SU-DHL-6 (cell line): ENCODE results near the gene ATP2B2.

Experiments used
- EZH2phosphoT487 ChIP-seq: fragments of 200-600 bp; sonication (generic), shearing (Covaris generic); conservative IDR thresholded peaks from 2 replicates; pipeline ENCODE4 v1.6.1; 2018; ENCODE audit warnings: mild to moderate bottlenecking, antibody characterized with exemption, low read length, moderate library complexity, mixed read lengths
- TF ChIP-seq, protein P1 (sequence below): fragments of 200-600 bp; sonication (generic); IDR thresholded peaks from one replicate; pipeline ENCODE4 v1.5.1; 2017; ENCODE audit warnings: antibody characterized with exemption, mild to moderate bottlenecking, low read length, moderate library complexity; ENCODE audit not compliant: insufficient read depth, poor library complexity, severe bottlenecking

- TF ChIP-seq, protein P1, sequence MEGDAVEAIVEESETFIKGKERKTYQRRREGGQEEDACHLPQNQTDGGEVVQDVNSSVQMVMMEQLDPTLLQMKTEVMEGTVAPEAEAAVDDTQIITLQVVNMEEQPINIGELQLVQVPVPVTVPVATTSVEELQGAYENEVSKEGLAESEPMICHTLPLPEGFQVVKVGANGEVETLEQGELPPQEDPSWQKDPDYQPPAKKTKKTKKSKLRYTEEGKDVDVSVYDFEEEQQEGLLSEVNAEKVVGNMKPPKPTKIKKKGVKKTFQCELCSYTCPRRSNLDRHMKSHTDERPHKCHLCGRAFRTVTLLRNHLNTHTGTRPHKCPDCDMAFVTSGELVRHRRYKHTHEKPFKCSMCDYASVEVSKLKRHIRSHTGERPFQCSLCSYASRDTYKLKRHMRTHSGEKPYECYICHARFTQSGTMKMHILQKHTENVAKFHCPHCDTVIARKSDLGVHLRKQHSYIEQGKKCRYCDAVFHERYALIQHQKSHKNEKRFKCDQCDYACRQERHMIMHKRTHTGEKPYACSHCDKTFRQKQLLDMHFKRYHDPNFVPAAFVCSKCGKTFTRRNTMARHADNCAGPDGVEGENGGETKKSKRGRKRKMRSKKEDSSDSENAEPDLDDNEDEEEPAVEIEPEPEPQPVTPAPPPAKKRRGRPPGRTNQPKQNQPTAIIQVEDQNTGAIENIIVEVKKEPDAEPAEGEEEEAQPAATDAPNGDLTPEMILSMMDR: no peak
- no peak for TF ChIP-seq EZH2phosphoT487
Measured at GRCh38 chr3:10407361-10407760, 98.0 kb downstream of the ATP2B2 start.
